Endothelial cell (in vitro differentiated cells): ENCODE data around the gene OR51B2. TPM values are rescaled to one million over a fixed set of nuclear protein-coding genes. Genes with fewer than 3 reads are reported as not detected.

ENCODE experiments used
- DNase-seq: peaks from one replicate; pipeline ENCODE4 v3.0.0; 2021; ENCODE audit warnings: low spot score
- H3K27ac Mint-ChIP-seq: one replicate; pipeline ENCODE4 v1.8.0; 2021; ENCODE audit warnings: mixed read lengths, inconsistent platforms; ENCODE audit not compliant: unreplicated experiment
- H3K27me3 Mint-ChIP-seq: one replicate; pipeline ENCODE4 v1.8.0; 2021; ENCODE audit warnings: mild to moderate bottlenecking, moderate library complexity, mixed read lengths, inconsistent platforms; ENCODE audit not compliant: unreplicated experiment
- H3K36me3 Mint-ChIP-seq: one replicate; pipeline ENCODE4 v1.8.0; 2021; ENCODE audit warnings: mild to moderate bottlenecking, low read depth, mixed read lengths, inconsistent platforms; ENCODE audit not compliant: unreplicated experiment
- H3K4me1 Mint-ChIP-seq: one replicate; pipeline ENCODE4 v1.8.0; 2021; ENCODE audit warnings: mild to moderate bottlenecking, mixed read lengths, inconsistent platforms; ENCODE audit not compliant: unreplicated experiment
- H3K4me3 Mint-ChIP-seq: one replicate; pipeline ENCODE4 v1.8.0; 2021; ENCODE audit warnings: mild to moderate bottlenecking, mixed read lengths, inconsistent platforms; ENCODE audit not compliant: unreplicated experiment
- H3K9me3 Mint-ChIP-seq: one replicate; pipeline ENCODE4 v1.8.0; 2021; ENCODE audit warnings: mixed read lengths, inconsistent platforms; ENCODE audit not compliant: unreplicated experiment
- total RNA-seq: library from RNA; stranded (reverse); fragmentation: NEBNext Ultra II Directional; extraction: Animal tissue kit (Norgen Biotek cat#: 25700); gene quantifications from one replicate; pipeline ENCODE4 v1.2.1, GENCODE V29; 2021; ENCODE audit not compliant: unreplicated experiment
- TF ChIP-seq, protein P1 (sequence below): fragments of 200-600 bp; sonication (generic); IDR thresholded peaks from one replicate; pipeline ENCODE4 v1.5.0; 2021; ENCODE audit warnings: antibody characterized with exemption; ENCODE audit not compliant: unreplicated experiment

Gene OR51B2
- total RNA-seq, 1 donor from 2014 or later = not detected

DNA sequence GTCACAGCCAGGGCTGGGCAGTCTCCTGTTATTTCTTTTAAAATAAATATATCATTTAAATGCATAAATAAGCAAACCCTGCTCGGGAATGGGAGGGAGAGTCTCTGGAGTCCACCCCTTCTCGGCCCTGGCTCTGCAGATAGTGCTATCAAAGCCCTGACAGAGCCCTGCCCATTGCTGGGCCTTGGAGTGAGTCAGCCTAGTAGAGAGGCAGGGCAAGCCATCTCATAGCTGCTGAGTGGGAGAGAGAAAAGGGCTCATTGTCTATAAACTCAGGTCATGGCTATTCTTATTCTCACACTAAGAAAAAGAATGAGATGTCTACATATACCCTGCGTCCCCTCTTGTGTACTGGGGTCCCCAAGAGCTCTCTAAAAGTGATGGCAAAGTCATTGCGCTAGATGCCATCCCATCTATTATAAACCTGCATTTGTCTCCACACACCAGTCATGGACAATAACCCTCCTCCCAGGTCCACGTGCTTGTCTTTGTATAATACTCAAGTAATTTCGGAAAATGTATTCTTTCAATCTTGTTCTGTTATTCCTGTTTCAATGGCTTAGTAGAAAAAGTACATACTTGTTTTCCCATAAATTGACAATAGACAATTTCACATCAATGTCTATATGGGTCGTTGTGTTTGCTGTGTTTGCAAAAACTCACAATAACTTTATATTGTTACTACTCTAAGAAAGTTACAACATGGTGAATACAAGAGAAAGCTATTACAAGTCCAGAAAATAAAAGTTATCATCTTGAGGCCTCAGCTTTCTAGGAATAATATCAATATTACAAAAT lies 35.8 kb downstream of the OR51B2 start:
- no peaks in the 10 kb centered on the region for H3K36me3 Mint-ChIP-seq
- no peaks in the 10 kb centered on the region for H3K9me3 Mint-ChIP-seq
- TF ChIP-seq, protein P1, sequence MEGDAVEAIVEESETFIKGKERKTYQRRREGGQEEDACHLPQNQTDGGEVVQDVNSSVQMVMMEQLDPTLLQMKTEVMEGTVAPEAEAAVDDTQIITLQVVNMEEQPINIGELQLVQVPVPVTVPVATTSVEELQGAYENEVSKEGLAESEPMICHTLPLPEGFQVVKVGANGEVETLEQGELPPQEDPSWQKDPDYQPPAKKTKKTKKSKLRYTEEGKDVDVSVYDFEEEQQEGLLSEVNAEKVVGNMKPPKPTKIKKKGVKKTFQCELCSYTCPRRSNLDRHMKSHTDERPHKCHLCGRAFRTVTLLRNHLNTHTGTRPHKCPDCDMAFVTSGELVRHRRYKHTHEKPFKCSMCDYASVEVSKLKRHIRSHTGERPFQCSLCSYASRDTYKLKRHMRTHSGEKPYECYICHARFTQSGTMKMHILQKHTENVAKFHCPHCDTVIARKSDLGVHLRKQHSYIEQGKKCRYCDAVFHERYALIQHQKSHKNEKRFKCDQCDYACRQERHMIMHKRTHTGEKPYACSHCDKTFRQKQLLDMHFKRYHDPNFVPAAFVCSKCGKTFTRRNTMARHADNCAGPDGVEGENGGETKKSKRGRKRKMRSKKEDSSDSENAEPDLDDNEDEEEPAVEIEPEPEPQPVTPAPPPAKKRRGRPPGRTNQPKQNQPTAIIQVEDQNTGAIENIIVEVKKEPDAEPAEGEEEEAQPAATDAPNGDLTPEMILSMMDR = no peak
- no peak overlapping the region for H3K4me3 Mint-ChIP-seq
- no peak overlapping the region for H3K27ac Mint-ChIP-seq
- no peaks in the 10 kb centered on the region for H3K27me3 Mint-ChIP-seq
- DNase-seq = no peak
- no peaks in the 10 kb centered on the region for H3K4me1 Mint-ChIP-seq

DNA sequence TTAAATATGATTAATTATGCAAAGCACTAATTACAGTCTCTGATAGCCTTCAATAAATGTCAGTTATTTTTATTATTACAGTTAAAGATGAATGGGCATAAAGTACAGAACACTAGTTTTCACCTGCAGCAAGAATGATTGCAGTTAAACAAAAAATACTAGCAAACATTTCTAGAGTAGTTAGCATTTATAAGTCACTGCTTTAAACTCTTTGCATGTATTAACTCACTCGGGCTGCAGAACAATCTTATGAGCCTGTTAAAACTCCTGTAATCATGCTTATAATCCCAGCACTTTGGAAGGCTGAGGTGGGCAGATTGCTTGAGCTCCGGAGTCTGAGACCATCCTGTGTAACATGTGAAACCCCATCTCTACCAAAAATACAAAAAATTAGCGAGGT lies 37.2 kb downstream of the OR51B2 start:
- H3K27me3 Mint-ChIP-seq = no peaks in the 10 kb centered on the region
- H3K36me3 Mint-ChIP-seq = no peaks in the 10 kb centered on the region
- no peaks in the 10 kb centered on the region for H3K9me3 Mint-ChIP-seq
- no peak overlapping the region for H3K27ac Mint-ChIP-seq
- no peak for DNase-seq
- no peak overlapping the region for H3K4me3 Mint-ChIP-seq
- TF ChIP-seq, protein P1 = no peak
- no peaks in the 10 kb centered on the region for H3K4me1 Mint-ChIP-seq

DNA sequence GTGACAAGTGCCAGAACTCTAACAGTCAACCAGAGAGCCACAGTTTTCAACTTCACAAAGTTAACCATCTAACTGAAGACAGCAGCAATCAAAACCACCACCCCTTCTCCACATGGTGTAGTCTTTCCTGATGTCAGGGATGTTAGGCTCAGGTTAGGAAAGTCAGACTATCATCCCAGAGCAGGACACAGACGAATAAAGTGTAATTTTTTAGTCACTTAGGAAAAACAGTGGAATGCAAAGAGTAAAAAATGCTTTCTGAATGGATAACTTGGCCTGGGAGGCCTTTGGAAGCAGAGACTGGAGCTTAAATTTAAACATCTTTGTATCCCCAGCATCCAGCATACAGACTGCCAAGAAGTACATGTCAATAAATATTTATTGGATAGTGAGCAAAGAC lies 37.7 kb downstream of the OR51B2 start:
- TF ChIP-seq, protein P1 = no peak
- H3K4me1 Mint-ChIP-seq = no peaks in the 10 kb centered on the region
- H3K4me3 Mint-ChIP-seq = no peak overlapping the region
- no peaks in the 10 kb centered on the region for H3K36me3 Mint-ChIP-seq
- H3K27ac Mint-ChIP-seq = no peak overlapping the region
- H3K9me3 Mint-ChIP-seq = no peaks in the 10 kb centered on the region
- no peaks in the 10 kb centered on the region for H3K27me3 Mint-ChIP-seq
- DNase-seq = no peak

DNA sequence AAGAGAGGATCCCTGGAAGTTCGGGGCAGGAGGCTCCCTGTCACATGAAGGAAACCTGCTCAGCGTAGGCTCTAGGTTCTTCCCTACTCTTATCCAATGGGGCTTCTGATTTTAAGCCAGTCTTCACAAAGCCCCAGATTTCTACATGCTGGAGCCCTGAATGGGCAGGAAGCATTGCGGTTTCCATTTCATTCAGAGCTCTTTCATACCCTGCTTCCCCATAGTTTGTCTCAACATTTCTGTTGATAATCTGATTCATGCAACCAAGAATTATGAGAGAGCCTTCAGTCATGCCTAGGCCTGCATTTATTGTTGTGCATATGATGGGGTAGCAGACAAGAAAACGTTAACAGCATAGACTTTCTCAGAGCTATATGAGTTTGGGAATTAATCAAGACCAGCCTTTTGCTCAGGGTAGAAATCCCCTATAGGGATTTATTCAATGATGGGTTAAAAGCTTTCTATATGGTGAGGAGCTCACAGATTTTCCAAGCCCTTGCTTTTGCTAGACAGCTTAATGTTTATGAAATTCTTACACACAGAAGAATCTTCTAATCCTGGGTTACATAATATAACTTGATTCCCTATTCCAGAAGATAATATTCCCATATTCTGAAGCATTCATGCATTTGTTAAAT lies 38.3 kb downstream of the OR51B2 start:
- H3K4me3 Mint-ChIP-seq = no peak overlapping the region
- no peak for DNase-seq
- H3K4me1 Mint-ChIP-seq = no peaks in the 10 kb centered on the region
- H3K36me3 Mint-ChIP-seq = no peaks in the 10 kb centered on the region
- H3K27ac Mint-ChIP-seq = no peak overlapping the region
- no peaks in the 10 kb centered on the region for H3K27me3 Mint-ChIP-seq
- H3K9me3 Mint-ChIP-seq = no peaks in the 10 kb centered on the region
- TF ChIP-seq, protein P1 = no peak

DNA sequence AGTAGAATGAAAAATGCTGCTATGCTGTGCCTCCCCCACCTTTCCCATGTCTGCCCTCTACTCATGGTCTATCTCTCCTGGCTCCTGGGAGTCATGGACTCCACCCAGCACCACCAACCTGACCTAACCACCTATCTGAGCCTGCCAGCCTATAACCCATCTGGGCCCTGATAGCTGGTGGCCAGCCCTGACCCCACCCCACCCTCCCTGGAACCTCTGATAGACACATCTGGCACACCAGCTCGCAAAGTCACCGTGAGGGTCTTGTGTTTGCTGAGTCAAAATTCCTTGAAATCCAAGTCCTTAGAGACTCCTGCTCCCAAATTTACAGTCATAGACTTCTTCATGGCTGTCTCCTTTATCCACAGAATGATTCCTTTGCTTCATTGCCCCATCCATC lies 39.5 kb downstream of the OR51B2 start:
- Mint-ChIP-seq H3K36me3 (no peaks in the 10 kb centered on the region), H3K4me3 (no peak overlapping the region), H3K27ac (no peak overlapping the region)

More for the DNA sequence above, 39.5 kb downstream of the OR51B2 start:
- TF ChIP-seq, protein P1 = no peak
- no peaks in the 10 kb centered on the region for H3K27me3 Mint-ChIP-seq
- H3K4me1 Mint-ChIP-seq = peaks cover 6% of the 10 kb centered on the region
- DNase-seq = no peak
- H3K9me3 Mint-ChIP-seq = no peaks in the 10 kb centered on the region
